AG09309 (cell line): ENCODE data around the gene FBXW7.
"Not testable (repeated sequence)": the region's sequence is repeated elsewhere in the genome, so short reads cannot be mapped to it uniquely, and the experiment has no call there.

Source experiments
- DNase-seq: peaks from one replicate; pipeline ENCODE4 v3.0.0-alpha.2; 2010; ENCODE audit warnings: low read depth
- H3K4me3 ChIP-seq: 2 replicates; pipeline ENCODE4 v1.5.1; 2011; ENCODE audit warnings: mild to moderate bottlenecking, low read depth, low read length, moderate library complexity; ENCODE audit not compliant: control insufficient read depth
- TF ChIP-seq, protein P1 (sequence below): IDR thresholded peaks from 2 replicates; pipeline ENCODE4 v1.5.1; 2011; ENCODE audit warnings: mild to moderate bottlenecking, low read depth, low read length, inconsistent platforms; ENCODE audit not compliant: insufficient read depth, control insufficient read depth; ENCODE audit errors: missing control alignments

Gene FBXW7

DNA sequence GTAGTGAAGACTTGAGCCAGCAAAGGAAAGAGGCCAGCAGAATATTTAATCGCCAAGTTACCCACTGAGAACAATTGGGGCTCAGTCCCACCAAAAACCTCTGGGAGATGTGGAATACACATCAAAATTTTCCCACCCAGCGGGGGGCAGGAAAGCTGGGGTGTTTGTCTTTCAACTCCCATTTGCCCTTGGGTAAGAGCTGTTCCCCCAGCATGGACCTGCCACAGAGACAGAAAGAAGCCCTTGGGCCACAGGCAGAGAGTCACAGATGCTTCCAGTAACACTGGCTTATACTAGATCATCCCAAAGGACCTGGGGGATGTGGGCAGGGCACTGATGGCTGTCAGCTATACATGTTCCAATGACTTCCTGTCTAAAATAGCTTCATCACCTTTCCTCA lies 18.9 kb upstream of the FBXW7 start:
- no peak overlapping the region for H3K4me3 ChIP-seq
- no peak for DNase-seq
- TF ChIP-seq, protein P1, sequence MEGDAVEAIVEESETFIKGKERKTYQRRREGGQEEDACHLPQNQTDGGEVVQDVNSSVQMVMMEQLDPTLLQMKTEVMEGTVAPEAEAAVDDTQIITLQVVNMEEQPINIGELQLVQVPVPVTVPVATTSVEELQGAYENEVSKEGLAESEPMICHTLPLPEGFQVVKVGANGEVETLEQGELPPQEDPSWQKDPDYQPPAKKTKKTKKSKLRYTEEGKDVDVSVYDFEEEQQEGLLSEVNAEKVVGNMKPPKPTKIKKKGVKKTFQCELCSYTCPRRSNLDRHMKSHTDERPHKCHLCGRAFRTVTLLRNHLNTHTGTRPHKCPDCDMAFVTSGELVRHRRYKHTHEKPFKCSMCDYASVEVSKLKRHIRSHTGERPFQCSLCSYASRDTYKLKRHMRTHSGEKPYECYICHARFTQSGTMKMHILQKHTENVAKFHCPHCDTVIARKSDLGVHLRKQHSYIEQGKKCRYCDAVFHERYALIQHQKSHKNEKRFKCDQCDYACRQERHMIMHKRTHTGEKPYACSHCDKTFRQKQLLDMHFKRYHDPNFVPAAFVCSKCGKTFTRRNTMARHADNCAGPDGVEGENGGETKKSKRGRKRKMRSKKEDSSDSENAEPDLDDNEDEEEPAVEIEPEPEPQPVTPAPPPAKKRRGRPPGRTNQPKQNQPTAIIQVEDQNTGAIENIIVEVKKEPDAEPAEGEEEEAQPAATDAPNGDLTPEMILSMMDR = no peak

DNA sequence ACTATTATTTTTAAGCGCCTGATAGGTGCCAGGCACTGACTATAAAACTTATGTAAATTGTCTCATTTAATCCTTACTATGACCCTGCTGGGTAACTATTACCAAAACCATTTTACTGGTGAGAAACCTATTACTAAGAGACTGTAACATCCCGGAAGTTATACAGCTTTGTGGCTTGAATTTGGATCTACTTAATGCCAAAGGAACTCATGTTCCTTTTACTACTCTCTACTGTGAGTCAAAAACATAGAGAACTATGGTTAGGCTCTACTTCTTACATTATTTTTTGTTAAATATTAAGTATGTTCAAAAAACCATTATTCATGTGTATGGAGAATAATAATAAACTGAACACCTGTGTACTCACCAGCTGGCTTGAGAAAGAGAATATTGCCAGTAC lies 14.8 kb upstream of the FBXW7 start:
- DNase-seq, H3K4me3 ChIP-seq: not testable (repeated sequence)

DNA sequence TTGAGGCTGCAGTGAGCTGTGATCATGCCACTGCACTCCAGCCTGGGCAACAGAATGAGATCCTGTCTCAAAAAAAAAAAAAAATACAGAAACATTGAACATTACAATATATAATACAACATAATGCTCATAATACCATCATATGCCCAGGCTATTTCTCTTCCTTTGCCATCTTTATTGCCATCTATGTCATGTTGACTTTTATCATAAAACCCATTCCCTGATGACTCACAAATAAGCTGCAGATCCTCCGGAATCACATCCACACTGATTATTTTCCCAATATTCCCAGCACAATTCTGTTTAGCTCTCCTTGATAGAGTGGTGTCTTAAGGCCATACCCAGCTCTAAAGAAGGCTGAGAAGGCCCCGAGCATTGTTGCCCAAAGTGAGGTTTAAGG lies 9.2 kb upstream of the FBXW7 start:
- H3K4me3 ChIP-seq = no peak overlapping the region
- TF ChIP-seq, protein P1 = no peak
- no peak for DNase-seq

DNA sequence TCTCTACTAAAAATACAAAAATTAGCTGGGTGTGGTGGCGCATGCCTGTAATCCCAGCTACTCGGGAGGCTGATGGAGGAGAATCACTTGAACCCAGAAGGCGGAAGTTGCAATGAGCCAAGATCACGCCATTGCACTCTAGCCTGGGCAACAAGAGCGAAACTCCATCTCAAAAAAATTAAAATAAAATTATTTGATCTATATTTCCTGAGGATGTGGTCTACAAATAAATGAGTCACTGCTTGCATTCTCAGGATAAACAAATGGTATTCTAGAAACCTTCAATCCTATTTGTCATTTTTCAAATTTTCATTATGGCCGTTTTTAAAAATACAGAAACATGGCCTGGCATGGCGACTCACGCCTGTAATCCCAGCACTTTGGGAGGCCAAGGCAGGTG lies 8.6 kb upstream of the FBXW7 start:
- not testable (repeated sequence) for DNase-seq, H3K4me3 ChIP-seq

DNA sequence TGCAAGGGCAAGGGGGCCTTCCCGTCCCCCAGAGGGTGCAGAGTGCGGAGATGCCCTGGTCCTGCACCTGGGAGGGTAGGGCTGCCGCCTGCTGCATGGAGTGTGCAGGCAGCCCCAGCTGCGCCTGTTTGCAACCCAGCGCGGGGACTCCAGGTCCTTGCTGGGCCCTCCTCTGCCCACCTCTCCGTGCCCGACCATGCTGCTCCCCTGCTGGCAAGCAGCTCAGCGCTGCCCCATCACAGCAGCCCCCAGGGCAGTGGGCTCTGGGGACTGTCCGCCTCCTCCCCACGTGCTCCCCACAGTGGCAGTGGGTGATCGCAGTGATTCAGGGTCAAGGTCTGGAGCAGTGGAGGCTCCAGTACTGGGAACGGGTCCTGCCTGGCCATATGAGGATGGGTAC lies 5.0 kb upstream of the FBXW7 start:
- H3K4me3 ChIP-seq = no peak overlapping the region
- TF ChIP-seq, protein P1 = no peak
- DNase-seq = no peak

DNA sequence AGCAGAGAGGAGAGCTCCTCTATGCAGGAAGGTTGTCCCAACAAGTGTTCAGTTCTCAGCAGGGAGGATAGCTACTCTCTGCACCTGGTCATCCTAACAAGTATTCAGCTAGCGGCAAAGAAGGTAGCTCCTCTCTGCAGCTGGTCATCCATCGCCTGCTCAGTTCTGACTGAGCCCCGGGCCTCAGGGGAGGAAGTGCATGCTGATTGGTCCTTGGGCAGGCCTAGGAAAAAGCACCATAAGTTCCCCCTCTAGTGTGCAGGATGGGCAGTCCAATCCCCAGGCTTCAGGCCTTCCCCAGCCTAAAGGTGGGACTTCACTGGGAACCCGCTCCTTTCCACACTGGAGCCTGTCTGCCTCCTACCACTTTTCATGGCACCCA lies 4.4 kb upstream of the FBXW7 start:
- H3K4me3 ChIP-seq = no peak overlapping the region
- TF ChIP-seq, protein P1 = no peak

DNA sequence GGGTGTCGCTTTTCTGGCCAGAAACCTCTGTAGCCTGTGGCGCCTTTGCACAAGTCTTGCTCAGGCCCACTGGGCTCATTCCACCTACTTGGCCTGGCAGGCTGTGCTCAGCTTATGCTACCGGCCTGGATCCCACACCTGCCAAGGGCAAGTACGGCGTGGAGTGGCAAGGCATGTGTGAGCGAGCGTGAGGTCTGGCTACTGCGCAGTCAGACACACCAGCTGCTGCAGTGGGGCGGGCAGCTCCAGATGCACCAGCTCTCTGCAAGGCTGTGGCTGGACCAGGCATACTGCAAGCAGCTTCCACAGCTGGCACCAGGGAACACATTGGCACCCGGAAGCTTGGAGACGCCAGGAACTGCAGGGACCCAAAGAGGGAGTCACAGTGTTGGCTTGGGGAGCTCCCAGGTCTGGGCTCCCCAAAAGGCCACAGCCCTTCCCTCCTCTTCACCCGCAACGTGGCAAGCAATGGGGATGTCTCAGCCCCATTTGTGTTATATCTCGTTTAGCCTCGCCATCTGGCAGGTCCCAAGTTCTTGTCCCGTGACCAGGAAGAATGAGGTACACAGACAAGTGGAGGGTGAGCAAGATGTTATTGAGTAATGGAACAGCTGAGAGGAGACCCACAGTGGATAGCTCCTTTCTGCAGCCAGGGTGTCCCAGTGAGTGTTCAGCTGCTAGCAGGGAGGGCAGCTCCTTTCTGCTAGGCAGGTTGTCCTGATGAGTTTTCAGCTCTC lies 3.8 kb upstream of the FBXW7 start:
- DNase-seq = no peak

More for the DNA sequence above, 4.4 kb upstream of the FBXW7 start:
- DNase-seq = no peak

More for the DNA sequence above, 3.8 kb upstream of the FBXW7 start:
- TF ChIP-seq, protein P1 = no peak
- H3K4me3 ChIP-seq = no peak overlapping the region
